ENCODE results near the gene HIVEP2.

- TF ChIP-seq CTCF (IDR thresholded peaks at IDR 0.05), result no peak
- no peak for TF ChIP-seq EP300 (IDR thresholded peaks at IDR 0.05)
These were observed 110.1 kb downstream of the HIVEP2 start for GRCh38 chr6:142834853-142835252.

All from stomach (tissue), 4 donors.